ENCODE data around the gene AGAP1. TPM values are rescaled to one million over a fixed set of nuclear protein-coding genes. Genes with fewer than 3 reads are reported as not detected.
A peak's percentile ranks its signal among the peaks of the same experiment; 100 is the strongest.
"Not testable (repeated sequence)": the region's sequence is repeated elsewhere in the genome, so short reads cannot be mapped to it uniquely, and the experiment has no call there.

The AGAP1 gene
- total RNA-seq, 2 donors from 2014 or later: 19.1 to 20.8 TPM

- Histone ChIP-seq H3K27ac (no peak overlapping the region), H3K4me3 (no peak overlapping the region), H3K9me3 (no peaks in the 10 kb centered on the region), H3K4me1 (ENCODE audit: control insufficient read depth in 1 of 2, low read depth in 2 of 2) (no peaks in the 10 kb centered on the region), H3K36me3 (no peaks in the 10 kb centered on the region), H3K27me3 (replicated peaks; ENCODE audit: insufficient read depth) (no peaks in the 10 kb centered on the region)
- no peak for ATAC-seq (ENCODE audit: insufficient number of reproducible peaks, low FRiP score, low read depth)
- no peak for TF ChIP-seq CTCF (IDR thresholded peaks at IDR 0.05)
- no peak for DNase-seq (ENCODE audit: low spot score)
Observed at GRCh38 chr2:235762832-235763598, 269.2 kb downstream of the AGAP1 start.

DNA sequence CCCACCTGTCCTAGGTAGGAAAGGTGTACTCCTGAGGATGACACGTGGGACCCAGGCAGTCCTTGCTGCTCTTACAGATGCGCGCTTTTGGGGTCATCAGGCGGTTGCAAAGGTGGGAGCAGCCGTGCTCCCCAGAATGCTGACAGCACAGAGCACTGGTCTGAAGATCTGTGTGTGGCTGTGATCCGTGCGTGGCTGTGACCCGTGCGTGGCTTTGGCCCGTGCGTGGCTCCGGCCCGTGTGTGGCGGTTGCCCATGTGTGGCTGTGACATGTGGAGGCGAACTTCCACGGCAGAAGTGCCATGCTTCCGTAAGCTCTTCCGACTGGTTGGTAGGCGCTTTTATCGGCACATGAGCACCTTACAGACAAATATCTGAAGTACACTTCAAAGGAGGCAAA, 270.0 kb downstream of the AGAP1 start:
- no peak for ATAC-seq (ENCODE audit: insufficient number of reproducible peaks, low FRiP score, low read depth)
- Histone ChIP-seq H3K27ac (no peak overlapping the region), H3K4me1 (ENCODE audit: control insufficient read depth in 1 of 2, low read depth in 2 of 2) (no peaks in the 10 kb centered on the region), H3K4me3 (no peak overlapping the region), H3K9me3 (no peaks in the 10 kb centered on the region), H3K27me3 (replicated peaks; ENCODE audit: insufficient read depth) (no peaks in the 10 kb centered on the region), H3K36me3 (no peaks in the 10 kb centered on the region)
- DNase-seq (ENCODE audit: low spot score): no peak
- no peak for TF ChIP-seq CTCF (IDR thresholded peaks at IDR 0.05)

DNA sequence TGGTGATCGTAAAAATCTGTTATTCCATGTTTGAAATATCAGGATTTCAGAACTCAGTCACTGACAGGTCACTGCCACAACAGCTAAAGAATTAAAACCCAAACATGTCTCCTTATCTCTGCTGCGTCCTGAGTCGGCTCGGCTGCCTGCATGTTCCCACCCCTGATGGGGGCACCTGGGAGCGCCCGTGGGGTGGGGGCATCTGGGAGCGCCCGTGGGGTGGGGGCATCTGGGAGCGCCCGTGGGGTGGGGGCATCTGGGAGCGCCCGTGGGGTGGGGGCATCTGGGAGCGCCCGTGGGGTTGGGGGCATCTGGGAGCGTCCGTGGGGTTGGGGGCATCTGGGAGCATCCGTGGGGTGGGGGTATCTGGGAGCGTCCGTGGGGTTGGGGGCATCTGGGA, 270.6 kb downstream of the AGAP1 start:
- H3K27me3 ChIP-seq (replicated peaks; ENCODE audit: insufficient read depth); ATAC-seq (ENCODE audit: insufficient number of reproducible peaks, low FRiP score, low read depth); H3K9me3 ChIP-seq; H3K4me3 ChIP-seq; H3K27ac ChIP-seq; DNase-seq (ENCODE audit: low spot score); H3K4me1 ChIP-seq (ENCODE audit: control insufficient read depth in 1 of 2, low read depth in 2 of 2); H3K36me3 ChIP-seq: not testable (repeated sequence)

- no peak for TF ChIP-seq CTCF (IDR thresholded peaks at IDR 0.05)
- Histone ChIP-seq H3K4me1 (ENCODE audit: control insufficient read depth in 1 of 2, low read depth in 2 of 2) (no peaks in the 10 kb centered on the region), H3K36me3 (no peaks in the 10 kb centered on the region), H3K9me3 (no peaks in the 10 kb centered on the region), H3K27me3 (replicated peaks; ENCODE audit: insufficient read depth) (no peaks in the 10 kb centered on the region), H3K27ac (no peak overlapping the region), H3K4me3 (no peak overlapping the region)
- no peak for ATAC-seq (ENCODE audit: insufficient number of reproducible peaks, low FRiP score, low read depth)
- no peak for DNase-seq (ENCODE audit: low spot score)
Observed at GRCh38 chr2:235765181-235765820, 271.5 kb downstream of the AGAP1 start.

DNA sequence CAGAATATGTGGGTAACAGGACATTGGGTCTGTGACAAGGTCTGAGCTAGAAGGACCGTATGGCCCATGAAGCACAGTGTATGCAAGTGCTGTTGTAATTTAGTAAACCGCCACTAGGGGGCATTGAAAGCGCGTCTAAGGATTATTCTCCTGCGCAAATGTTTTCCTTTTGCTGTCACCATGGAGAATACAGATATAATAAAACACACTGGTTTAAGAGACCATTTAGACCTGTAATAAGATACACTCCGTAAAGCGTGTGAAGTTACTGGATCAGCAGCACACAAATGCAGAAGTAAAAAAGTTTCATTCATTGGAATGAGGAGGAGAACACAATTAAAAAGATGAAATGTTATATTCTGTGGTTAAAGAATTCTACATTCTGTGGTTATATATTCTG, 272.4 kb downstream of the AGAP1 start:
- peak; percentile 94 for TF ChIP-seq CTCF (IDR thresholded peaks at IDR 0.05)
- H3K36me3 ChIP-seq: no peaks in the 10 kb centered on the region
- ATAC-seq (ENCODE audit: insufficient number of reproducible peaks, low FRiP score, low read depth): peak; percentile 95
- DNase-seq (ENCODE audit: low spot score): peak; percentile 36
- H3K9me3 ChIP-seq: no peaks in the 10 kb centered on the region
- H3K27ac ChIP-seq: no peak overlapping the region
- H3K4me1 ChIP-seq (ENCODE audit: control insufficient read depth in 1 of 2, low read depth in 2 of 2): no peaks in the 10 kb centered on the region
- H3K27me3 ChIP-seq (replicated peaks; ENCODE audit: insufficient read depth): no peaks in the 10 kb centered on the region
- no peak overlapping the region for H3K4me3 ChIP-seq

Data from thoracic aorta (tissue), 2 donors.